ENCODE data around the gene ADAMTS13.

DNA sequence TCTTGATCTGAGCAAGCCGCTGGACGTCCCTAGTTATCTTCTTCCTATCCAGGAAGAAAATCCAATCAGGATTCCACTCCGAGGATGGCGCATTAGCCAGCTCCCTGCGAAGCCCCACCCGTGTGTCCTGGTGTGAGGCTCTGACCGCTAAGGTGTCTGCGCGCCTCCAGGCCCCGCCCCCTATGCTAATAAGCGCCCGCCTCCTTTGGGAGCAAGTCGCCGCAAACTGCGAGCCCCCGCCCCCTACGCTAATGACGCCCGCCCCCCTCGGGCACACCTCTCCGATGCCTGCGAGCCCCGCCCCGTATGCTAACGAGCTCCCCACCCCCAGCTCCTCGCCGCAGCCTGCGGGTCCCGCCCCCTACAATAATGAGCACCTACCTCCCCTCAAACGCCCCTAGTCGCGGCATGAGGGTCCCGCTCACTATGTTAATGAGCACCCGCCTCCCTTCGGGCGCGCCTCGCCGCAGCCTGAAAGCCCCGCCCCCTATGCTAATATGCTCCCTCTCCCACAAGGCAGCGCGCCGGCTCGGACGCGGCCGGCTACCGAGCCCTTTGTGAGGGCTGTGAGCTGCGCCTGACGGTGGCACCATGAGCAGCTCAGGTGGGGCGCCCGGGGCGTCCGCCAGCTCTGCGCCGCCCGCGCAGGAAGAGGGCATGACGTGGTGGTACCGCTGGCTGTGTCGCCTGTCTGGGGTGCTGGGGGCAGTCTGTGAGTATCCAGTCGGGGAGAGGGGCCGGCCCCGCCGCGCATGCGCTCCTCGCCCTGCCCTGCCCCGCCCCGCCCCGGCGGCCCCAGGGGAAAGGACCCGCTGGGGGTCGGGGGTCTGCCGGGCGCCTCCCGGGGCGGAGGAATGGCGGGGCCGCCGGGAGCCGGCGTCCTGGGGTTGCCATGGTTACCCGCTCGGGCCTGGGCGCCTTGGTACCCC lies 37.6 kb downstream of the ADAMTS13 start, which contains the start of gene CACFD1:
- TF ChIP-seq POLR2AphosphoS5 (IDR thresholded peaks at IDR 0.05) (peak; percentile 73), POLR2A (IDR thresholded peaks at IDR 0.05) (peak; percentile 75 to 76), EP300 (IDR thresholded peaks at IDR 0.05) (no peak)
- TF ChIP-seq, protein P1, sequence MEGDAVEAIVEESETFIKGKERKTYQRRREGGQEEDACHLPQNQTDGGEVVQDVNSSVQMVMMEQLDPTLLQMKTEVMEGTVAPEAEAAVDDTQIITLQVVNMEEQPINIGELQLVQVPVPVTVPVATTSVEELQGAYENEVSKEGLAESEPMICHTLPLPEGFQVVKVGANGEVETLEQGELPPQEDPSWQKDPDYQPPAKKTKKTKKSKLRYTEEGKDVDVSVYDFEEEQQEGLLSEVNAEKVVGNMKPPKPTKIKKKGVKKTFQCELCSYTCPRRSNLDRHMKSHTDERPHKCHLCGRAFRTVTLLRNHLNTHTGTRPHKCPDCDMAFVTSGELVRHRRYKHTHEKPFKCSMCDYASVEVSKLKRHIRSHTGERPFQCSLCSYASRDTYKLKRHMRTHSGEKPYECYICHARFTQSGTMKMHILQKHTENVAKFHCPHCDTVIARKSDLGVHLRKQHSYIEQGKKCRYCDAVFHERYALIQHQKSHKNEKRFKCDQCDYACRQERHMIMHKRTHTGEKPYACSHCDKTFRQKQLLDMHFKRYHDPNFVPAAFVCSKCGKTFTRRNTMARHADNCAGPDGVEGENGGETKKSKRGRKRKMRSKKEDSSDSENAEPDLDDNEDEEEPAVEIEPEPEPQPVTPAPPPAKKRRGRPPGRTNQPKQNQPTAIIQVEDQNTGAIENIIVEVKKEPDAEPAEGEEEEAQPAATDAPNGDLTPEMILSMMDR (IDR thresholded peaks at IDR 0.05) = peak in 1 of 4 experiments; percentile 6

All from gastroesophageal sphincter (tissue), 3 donors.